HEK293T (cell line): ENCODE data around the gene BTBD3.

Source experiments
- CTCF ChIA-PET: fragments of 350-600 bp; formaldehyde crosslinking; extraction: SDS; loops from one replicate; lab custom pipeline; 2021; ENCODE audit warnings: antibody characterized with exemption, inconsistent platforms; lab: Yijun Ruan, JAX
- POLR2A ChIA-PET: fragments of 350-600 bp; formaldehyde crosslinking; extraction: SDS; loops from one replicate; lab custom pipeline; 2020; ENCODE audit warnings: antibody characterized with exemption, inconsistent platforms; lab: Yijun Ruan, JAX
- DNase-seq: peaks from one replicate; pipeline ENCODE4 v3.0.0; 2012; ENCODE audit warnings: mixed read lengths; ENCODE audit errors: extremely low spot score
- ARNT ChIP-seq: fragments of 450-650 bp; IDR thresholded peaks from 2 replicates; pipeline ENCODE4 v1.6.1; 2017; ENCODE audit warnings: mild to moderate bottlenecking
- BHLHE40 ChIP-seq: fragments of 450-650 bp; IDR thresholded peaks from 2 replicates; pipeline ENCODE4 v1.6.1; 2016; ENCODE audit warnings: mild to moderate bottlenecking, moderate library complexity, borderline replicate concordance
- CTBP1 ChIP-seq: fragments of 450-650 bp; IDR thresholded peaks from 2 replicates; pipeline ENCODE4 v1.6.1; 2016; ENCODE audit warnings: borderline replicate concordance
- ELF4 ChIP-seq: fragments of 450-650 bp; IDR thresholded peaks from 2 replicates; pipeline ENCODE4 v1.6.1; 2017; ENCODE audit warnings: antibody characterized with exemption
- FOXA1 ChIP-seq: fragments of 450-650 bp; IDR thresholded peaks from 2 replicates; pipeline ENCODE4 v1.6.1; 2016; ENCODE audit warnings: mild to moderate bottlenecking
- FOXK2 ChIP-seq: fragments of 450-650 bp; IDR thresholded peaks from 2 replicates; pipeline ENCODE4 v1.6.1; 2016; ENCODE audit warnings: mild to moderate bottlenecking
- FOXM1 ChIP-seq: fragments of 450-650 bp; IDR thresholded peaks from 2 replicates; pipeline ENCODE4 v1.6.1; 2017; ENCODE audit warnings: mild to moderate bottlenecking, borderline replicate concordance
- HDGF ChIP-seq: fragments of 450-650 bp; IDR thresholded peaks from 2 replicates; pipeline ENCODE4 v1.6.1; 2017; ENCODE audit warnings: antibody characterized with exemption, borderline replicate concordance
- L3MBTL2 ChIP-seq: fragments of 450-650 bp; conservative IDR thresholded peaks from 2 replicates; pipeline ENCODE4 v1.6.1; 2016; ENCODE audit warnings: mild to moderate bottlenecking
- LEF1 ChIP-seq: fragments of 450-650 bp; IDR thresholded peaks from 2 replicates; pipeline ENCODE4 v1.6.1; 2017; ENCODE audit warnings: mild to moderate bottlenecking, borderline replicate concordance
- NFRKB ChIP-seq: fragments of 450-650 bp; IDR thresholded peaks from 2 replicates; pipeline ENCODE4 v1.6.1; 2016; ENCODE audit warnings: mild to moderate bottlenecking, moderate library complexity
- SP1 ChIP-seq: fragments of 450-650 bp; IDR thresholded peaks from 2 replicates; pipeline ENCODE4 v1.6.1; 2017
- SUZ12 ChIP-seq: fragments of 450-650 bp; IDR thresholded peaks from 2 replicates; pipeline ENCODE4 v1.6.1; 2016; ENCODE audit warnings: mild to moderate bottlenecking
- TARDBP ChIP-seq: fragments of 450-650 bp; IDR thresholded peaks from 2 replicates; pipeline ENCODE4 v1.6.1; 2016
- ZNF384 ChIP-seq: fragments of 450-650 bp; IDR thresholded peaks from 2 replicates; pipeline ENCODE4 v1.6.1; 2016
- TF ChIP-seq, protein P1 (sequence below): fragments of 450-650 bp; IDR thresholded peaks from 2 replicates; pipeline ENCODE4 v1.6.1; 2016

Gene BTBD3

DNA sequence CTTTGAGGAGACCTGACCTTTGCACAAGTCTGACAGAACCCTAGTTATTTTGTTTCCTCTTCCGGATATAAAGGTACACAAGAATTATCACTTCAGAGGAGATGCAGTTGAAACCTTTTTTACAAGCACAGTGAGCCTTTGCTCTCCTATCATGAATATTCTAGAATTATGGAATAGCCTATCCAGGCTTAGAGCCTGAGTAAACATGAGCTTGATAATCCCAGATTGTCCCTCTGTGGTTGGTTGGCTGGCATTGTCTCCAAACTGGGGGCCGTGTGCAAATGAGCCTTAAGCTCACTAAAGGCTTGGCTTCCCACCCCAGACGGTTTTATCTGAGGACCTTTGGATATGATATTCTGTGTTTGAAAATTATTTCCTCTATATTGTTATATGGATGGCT, 32.0 kb downstream of the BTBD3 start:
- CTCF ChIA-PET = no interaction called here
- POLR2A ChIA-PET = no interaction called here
- DNase-seq = no peak
- TF ChIP-seq LEF1 = no peak
- no peak for TF ChIP-seq ARNT
- no peak for TF ChIP-seq BHLHE40
- TF ChIP-seq HDGF = no peak
- TF ChIP-seq ELF4 = no peak
- no peak for TF ChIP-seq FOXM1
- no peak for TF ChIP-seq FOXK2
- no peak for TF ChIP-seq ZNF384
- TF ChIP-seq CTBP1 = no peak

- CTCF ChIA-PET = no interaction called here
- no peak for DNase-seq
- POLR2A ChIA-PET = no interaction called here
- no peak for TF ChIP-seq HDGF
- no peak for TF ChIP-seq FOXK2
- no peak for TF ChIP-seq FOXM1
- no peak for TF ChIP-seq LEF1
- TF ChIP-seq L3MBTL2 = no peak
- TF ChIP-seq BHLHE40 = no peak
- no peak for TF ChIP-seq TARDBP
- TF ChIP-seq SP1 = no peak
- no peak for TF ChIP-seq ZNF384
- TF ChIP-seq NFRKB = no peak
Measured at GRCh38 chr20:11951696-11952095, 34.0 kb downstream of the BTBD3 start.

- DNase-seq = no peak
- TF ChIP-seq, protein P1, sequence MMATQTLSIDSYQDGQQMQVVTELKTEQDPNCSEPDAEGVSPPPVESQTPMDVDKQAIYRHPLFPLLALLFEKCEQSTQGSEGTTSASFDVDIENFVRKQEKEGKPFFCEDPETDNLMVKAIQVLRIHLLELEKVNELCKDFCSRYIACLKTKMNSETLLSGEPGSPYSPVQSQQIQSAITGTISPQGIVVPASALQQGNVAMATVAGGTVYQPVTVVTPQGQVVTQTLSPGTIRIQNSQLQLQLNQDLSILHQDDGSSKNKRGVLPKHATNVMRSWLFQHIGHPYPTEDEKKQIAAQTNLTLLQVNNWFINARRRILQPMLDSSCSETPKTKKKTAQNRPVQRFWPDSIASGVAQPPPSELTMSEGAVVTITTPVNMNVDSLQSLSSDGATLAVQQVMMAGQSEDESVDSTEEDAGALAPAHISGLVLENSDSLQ = no peak
- TF ChIP-seq NFRKB = no peak
- no peak for TF ChIP-seq TARDBP
- no peak for TF ChIP-seq ARNT
- no peak for TF ChIP-seq HDGF
- no peak for TF ChIP-seq SP1
- TF ChIP-seq FOXK2 = no peak
- no peak for TF ChIP-seq FOXM1
- no peak for TF ChIP-seq CTBP1
- TF ChIP-seq SUZ12 = no peak
- no peak for TF ChIP-seq ELF4
- TF ChIP-seq FOXA1 = no peak
- no peak for TF ChIP-seq ZNF384
- no peak for TF ChIP-seq BHLHE40
- TF ChIP-seq L3MBTL2 = no peak
- no peak for TF ChIP-seq LEF1
- POLR2A ChIA-PET = no interaction called here
- CTCF ChIA-PET = no interaction called here
Measured at GRCh38 chr20:11952639-11953038, 34.9 kb downstream of the BTBD3 start.

- TF ChIP-seq FOXM1 (no peak), ELF4 (no peak), TARDBP (no peak), FOXA1 (no peak), HDGF (no peak), BHLHE40 (no peak), SUZ12 (no peak)
- POLR2A ChIA-PET = interaction anchor here (0.6 kb wide), 1 partner anchor 338 kb away, joined by 4 read pairs; no protein-coding TSS in a partner anchor
- DNase-seq = no peak
- CTCF ChIA-PET = no interaction called here
Measured at GRCh38 chr20:11957911-11958310, 40.2 kb downstream of the BTBD3 start.

DNA sequence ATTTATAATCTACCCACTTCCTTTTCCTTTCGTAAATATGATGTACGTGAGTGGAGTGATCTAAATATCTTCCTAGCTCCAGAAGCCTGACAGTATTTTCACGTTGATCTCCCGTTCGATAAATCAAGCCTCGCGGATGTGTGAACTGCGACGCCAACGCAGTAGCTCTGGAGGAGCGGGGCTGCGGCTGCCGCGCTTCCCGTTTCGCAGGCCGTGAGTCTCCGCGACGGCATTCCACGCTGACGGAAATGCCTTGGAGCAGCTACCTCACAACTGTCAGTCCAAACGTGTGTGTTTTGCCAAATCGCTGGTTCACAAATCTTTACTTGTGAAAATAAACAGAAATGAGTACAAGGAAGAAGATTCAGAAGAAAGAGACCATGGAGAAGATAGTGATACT, 41.2 kb downstream of the BTBD3 start:
- TF ChIP-seq FOXM1 (no peak), BHLHE40 (no peak), SUZ12 (no peak), L3MBTL2 (no peak), TARDBP (no peak), NFRKB (no peak), FOXK2 (no peak), HDGF (no peak), ZNF384 (no peak), LEF1 (no peak), SP1 (no peak), ARNT (no peak), ELF4 (no peak)
- TF ChIP-seq, protein P1 = no peak
- no peak for DNase-seq
- ChIA-PET CTCF (no interaction called here), POLR2A (no interaction called here)

GRCh38 chr20:11965602-11966001, 47.9 kb downstream of the BTBD3 start:
- DNase-seq = no peak
- ChIA-PET CTCF (no interaction called here), POLR2A (no interaction called here)
- TF ChIP-seq, protein P1 = no peak
- TF ChIP-seq FOXK2 (no peak), ARNT (no peak), LEF1 (no peak), L3MBTL2 (no peak), ELF4 (no peak), SUZ12 (no peak)

- no peak for DNase-seq
- TF ChIP-seq ELF4 (no peak), SP1 (no peak), BHLHE40 (no peak), FOXK2 (no peak), FOXM1 (no peak), TARDBP (no peak), NFRKB (no peak), ARNT (no peak), CTBP1 (no peak), FOXA1 (no peak)
- POLR2A ChIA-PET = no interaction called here
- CTCF ChIA-PET = no interaction called here
Measured at GRCh38 chr20:11966186-11966585, 48.5 kb downstream of the BTBD3 start.
